Measurements from ENCODE around the gene MAGI1. TPM values are rescaled to one million over a fixed set of nuclear protein-coding genes. Genes with fewer than 3 reads are reported as not detected.

MAGI1 gene
- total RNA-seq, 1 donor from 2014 or later, result 5.0 TPM

DNA sequence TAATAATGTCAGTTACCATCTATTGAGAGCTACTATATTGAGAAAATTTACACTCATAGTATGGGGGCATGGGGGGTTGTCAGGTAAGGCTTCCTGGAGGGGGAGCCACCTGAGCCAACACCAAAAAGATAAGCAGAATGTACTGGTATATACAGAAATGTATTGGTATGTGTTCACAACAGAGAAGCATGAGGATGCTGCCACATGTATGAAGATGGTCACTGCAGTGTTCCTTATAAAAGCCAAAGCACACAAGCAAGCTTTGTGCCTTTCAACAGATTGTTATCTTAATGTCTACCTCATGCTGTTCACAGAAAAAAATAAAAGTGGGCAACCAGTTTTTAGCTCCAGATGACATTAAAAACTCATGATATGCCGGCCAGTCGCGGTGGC, 149.0 kb downstream of the MAGI1 start:
- H3K27me3 ChIP-seq (ENCODE audit: control insufficient read depth, insufficient read depth, low read length), result no peaks in the 10 kb centered on the region
- TF ChIP-seq, protein P1, sequence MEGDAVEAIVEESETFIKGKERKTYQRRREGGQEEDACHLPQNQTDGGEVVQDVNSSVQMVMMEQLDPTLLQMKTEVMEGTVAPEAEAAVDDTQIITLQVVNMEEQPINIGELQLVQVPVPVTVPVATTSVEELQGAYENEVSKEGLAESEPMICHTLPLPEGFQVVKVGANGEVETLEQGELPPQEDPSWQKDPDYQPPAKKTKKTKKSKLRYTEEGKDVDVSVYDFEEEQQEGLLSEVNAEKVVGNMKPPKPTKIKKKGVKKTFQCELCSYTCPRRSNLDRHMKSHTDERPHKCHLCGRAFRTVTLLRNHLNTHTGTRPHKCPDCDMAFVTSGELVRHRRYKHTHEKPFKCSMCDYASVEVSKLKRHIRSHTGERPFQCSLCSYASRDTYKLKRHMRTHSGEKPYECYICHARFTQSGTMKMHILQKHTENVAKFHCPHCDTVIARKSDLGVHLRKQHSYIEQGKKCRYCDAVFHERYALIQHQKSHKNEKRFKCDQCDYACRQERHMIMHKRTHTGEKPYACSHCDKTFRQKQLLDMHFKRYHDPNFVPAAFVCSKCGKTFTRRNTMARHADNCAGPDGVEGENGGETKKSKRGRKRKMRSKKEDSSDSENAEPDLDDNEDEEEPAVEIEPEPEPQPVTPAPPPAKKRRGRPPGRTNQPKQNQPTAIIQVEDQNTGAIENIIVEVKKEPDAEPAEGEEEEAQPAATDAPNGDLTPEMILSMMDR (IDR thresholded peaks at IDR 0.05; ENCODE audit: insufficient read depth, low read length, severe bottlenecking), result no peak
- no peak for FAIRE-seq
- no peaks in the 10 kb centered on the region for H3K36me3 ChIP-seq (ENCODE audit: control insufficient read depth, insufficient read depth, low read length)
- no peak overlapping the region for H3K4me3 ChIP-seq (ENCODE audit: low read depth, low read length)
- DNase-seq (ENCODE audit: low read depth), result no peak

DNA sequence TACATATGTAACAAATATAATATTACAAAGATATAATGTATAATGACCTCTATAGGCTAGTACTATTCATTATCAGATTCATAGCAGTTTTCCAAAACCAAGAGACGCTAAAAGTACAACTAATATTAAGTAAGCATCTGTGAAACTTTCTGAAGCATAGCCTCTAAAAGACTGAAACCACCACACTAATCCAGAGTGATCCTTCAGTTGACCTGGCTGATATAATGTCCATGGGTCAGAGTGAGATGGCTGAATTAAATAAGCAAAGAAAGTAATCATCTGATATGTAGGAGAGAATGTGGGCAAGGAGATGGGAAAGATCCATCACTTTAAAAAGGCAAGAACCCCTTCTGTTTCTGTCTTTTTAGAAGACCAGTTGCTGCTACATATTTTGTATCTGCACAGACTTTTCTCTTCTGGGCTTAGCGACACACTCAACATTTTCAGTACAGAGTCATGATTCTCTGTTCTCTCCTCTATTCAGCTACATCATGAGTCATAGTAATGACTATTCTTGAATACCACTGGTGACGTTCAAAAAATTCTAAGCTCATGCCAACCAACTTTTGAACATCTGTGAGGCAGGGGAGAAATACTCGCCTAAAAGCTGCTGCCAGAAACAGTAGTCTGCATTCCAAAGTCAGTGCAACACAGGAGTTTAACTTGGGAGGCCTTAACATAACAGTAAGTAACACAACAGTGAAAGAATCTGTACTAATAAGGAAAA, 149.6 kb downstream of the MAGI1 start:
- DNase-seq (ENCODE audit: low read depth), result peak; percentile 84
- Histone ChIP-seq H3K4me3 (ENCODE audit: low read depth, low read length) (no peak overlapping the region), H3K27me3 (ENCODE audit: control insufficient read depth, insufficient read depth, low read length) (no peaks in the 10 kb centered on the region), H3K36me3 (ENCODE audit: control insufficient read depth, insufficient read depth, low read length) (no peaks in the 10 kb centered on the region)
- FAIRE-seq, result no peak
- TF ChIP-seq, protein P1 (IDR thresholded peaks at IDR 0.05; ENCODE audit: insufficient read depth, low read length, severe bottlenecking), result no peak

DNA sequence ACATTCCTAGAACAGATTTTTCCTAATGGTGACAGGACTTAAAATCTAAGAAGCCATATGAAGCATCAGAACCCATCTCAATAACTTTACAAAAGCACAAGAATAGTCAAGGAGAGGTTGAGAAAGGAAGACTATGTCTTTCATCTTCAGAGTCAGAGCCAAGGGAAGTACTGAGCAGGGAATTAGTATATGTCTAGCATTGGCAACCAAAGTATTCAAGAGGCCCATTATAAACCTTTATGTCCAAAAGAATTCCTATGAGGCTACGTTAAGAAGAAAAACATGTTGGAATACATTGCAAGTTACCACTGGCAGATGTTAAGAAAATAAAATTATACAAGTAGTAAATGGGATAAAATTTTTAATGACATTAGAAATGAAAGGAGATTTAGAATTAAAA, 150.5 kb downstream of the MAGI1 start:
- no peak for FAIRE-seq
- TF ChIP-seq, protein P1 (IDR thresholded peaks at IDR 0.05; ENCODE audit: insufficient read depth, low read length, severe bottlenecking), result no peak
- no peaks in the 10 kb centered on the region for H3K27me3 ChIP-seq (ENCODE audit: control insufficient read depth, insufficient read depth, low read length)
- H3K4me3 ChIP-seq (ENCODE audit: low read depth, low read length), result no peak overlapping the region
- no peak for DNase-seq (ENCODE audit: low read depth)
- H3K36me3 ChIP-seq (ENCODE audit: control insufficient read depth, insufficient read depth, low read length), result no peaks in the 10 kb centered on the region

DNA sequence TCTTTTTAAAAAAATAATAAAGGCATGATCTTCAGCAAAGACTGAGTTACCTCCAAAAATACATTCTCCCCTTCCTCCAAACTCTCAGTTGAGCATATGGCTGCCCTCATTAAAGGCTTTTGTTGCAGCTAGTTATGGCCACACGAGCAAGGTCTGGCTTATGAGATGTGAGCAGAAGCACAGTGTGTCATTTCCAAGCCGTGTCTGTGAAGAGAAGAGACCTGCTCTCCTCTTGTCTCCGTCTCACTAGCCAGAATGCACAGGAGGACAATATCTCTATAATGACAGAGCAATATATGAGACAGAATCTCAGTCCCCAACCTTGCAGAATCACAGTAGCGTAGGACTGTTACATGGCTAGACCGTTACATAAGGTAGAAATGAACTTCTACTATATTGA, 152.3 kb downstream of the MAGI1 start:
- no peaks in the 10 kb centered on the region for H3K27me3 ChIP-seq (ENCODE audit: control insufficient read depth, insufficient read depth, low read length)
- H3K4me3 ChIP-seq (ENCODE audit: low read depth, low read length), result no peak overlapping the region
- DNase-seq (ENCODE audit: low read depth) (no peak), FAIRE-seq (no peak)
- H3K36me3 ChIP-seq (ENCODE audit: control insufficient read depth, insufficient read depth, low read length), result no peaks in the 10 kb centered on the region
- TF ChIP-seq, protein P1 (IDR thresholded peaks at IDR 0.05; ENCODE audit: insufficient read depth, low read length, severe bottlenecking), result no peak

DNA sequence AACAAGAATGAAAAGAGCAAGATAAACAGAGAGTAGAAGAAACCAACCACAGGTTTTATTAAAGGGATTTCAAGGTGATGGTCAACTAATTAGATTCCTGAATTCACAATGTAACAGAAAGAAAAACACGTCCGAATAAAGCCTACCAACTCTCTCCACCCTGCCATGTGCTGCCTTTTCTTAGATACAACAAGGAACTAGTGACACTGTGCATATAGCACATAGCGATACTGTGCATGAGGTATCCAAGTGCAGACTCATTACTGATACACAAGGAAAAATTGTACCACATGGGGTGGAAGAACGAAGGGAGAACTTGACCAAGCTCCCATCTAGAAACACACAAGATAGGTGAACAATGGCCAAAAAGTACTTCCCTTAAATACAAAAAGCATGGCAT, 154.6 kb downstream of the MAGI1 start:
- DNase-seq (ENCODE audit: low read depth) (peak; percentile 21), FAIRE-seq (no peak)
- Histone ChIP-seq H3K4me3 (ENCODE audit: low read depth, low read length) (no peak overlapping the region), H3K27me3 (ENCODE audit: control insufficient read depth, insufficient read depth, low read length) (no peaks in the 10 kb centered on the region), H3K36me3 (ENCODE audit: control insufficient read depth, insufficient read depth, low read length) (no peaks in the 10 kb centered on the region)
- TF ChIP-seq, protein P1 (IDR thresholded peaks at IDR 0.05; ENCODE audit: insufficient read depth, low read length, severe bottlenecking), result no peak

DNA sequence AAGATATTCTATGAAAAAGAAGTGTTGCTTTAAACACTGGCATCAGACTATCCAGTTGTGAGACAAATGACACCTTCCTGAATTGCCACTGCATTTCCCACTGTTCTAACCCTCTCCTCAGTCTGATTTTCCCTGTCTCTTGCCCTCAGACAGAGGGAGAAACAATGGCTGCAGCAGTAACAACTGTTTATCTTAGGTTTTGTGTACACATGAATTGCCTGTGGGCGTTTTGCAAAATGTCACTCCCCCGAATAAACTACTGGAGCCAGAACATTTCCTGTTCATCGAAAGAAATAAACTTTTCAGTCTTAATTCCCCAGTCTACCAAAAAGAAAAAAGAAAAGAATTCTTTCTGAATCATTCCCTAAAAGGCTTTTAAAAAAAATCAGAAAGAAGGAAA, 155.1 kb downstream of the MAGI1 start:
- H3K36me3 ChIP-seq (ENCODE audit: control insufficient read depth, insufficient read depth, low read length), result no peaks in the 10 kb centered on the region
- peak; percentile 26 for DNase-seq (ENCODE audit: low read depth)
- no peak for FAIRE-seq
- no peaks in the 10 kb centered on the region for H3K27me3 ChIP-seq (ENCODE audit: control insufficient read depth, insufficient read depth, low read length)
- H3K4me3 ChIP-seq (ENCODE audit: low read depth, low read length), result no peak overlapping the region
- TF ChIP-seq, protein P1 (IDR thresholded peaks at IDR 0.05; ENCODE audit: insufficient read depth, low read length, severe bottlenecking), result no peak

All from bronchial epithelial cell (primary cell).